ENCODE results near the gene BEST1.
"Not testable (repeated sequence)": the region's sequence is repeated elsewhere in the genome, so short reads cannot be mapped to it uniquely, and the experiment has no call there.

The BEST1 gene

DNA sequence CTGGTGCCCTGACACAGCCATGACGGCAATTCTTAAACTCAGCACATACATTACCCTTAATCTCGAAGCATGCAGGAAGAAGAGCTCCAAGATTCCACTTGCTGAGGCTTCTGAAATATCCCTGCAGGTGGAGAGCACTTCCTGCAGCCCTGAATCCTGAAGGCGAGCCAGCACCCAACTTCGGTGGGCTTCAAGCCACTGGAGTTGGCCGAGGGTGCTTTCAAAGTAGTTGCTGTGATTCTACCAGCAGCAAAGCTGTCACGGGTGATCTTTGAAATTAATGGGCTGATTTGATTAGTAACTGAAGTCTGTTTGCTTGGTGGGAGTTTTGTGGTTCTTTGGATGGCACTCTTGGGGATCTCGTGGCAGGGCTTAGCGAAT is 26.3 kb downstream of the BEST1 start:
- no peak for DNase-seq (ENCODE audit: low read depth in 1 of 2, low spot score in 1 of 2)

DNA sequence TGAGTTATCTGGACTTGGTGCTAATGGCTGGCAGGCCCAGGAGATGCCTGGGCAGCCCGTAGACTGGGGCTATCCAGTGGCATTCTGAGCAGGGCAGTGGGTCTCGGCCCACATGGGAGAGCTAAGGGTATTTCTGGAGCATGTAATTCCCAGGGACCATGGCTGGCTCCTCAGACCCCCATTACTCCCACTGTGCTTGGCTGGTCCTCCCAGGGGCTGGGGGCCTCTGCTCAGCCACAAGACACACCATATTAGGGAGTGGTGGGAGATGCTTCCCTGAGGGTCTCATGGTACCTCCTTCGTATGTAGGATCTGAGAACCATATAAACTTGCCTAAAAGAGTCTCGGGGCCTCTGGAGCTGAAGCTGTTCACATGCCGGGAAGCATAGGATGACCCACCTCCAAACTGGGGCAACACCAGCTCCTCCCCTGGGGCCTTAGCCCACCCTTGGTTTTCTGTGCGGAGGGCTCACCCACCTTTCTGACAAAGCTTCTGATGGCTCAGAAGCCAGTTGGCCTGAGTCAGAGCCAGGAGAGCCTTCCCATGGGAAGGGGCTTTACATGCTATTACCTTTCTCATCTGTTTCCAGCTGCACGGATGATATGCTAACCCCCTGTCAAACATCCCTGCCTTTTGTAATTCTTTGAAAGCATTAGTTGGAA is 26.8 kb downstream of the BEST1 start:
- DNase-seq (ENCODE audit: low read depth in 1 of 2, low spot score in 1 of 2), result no peak

DNA sequence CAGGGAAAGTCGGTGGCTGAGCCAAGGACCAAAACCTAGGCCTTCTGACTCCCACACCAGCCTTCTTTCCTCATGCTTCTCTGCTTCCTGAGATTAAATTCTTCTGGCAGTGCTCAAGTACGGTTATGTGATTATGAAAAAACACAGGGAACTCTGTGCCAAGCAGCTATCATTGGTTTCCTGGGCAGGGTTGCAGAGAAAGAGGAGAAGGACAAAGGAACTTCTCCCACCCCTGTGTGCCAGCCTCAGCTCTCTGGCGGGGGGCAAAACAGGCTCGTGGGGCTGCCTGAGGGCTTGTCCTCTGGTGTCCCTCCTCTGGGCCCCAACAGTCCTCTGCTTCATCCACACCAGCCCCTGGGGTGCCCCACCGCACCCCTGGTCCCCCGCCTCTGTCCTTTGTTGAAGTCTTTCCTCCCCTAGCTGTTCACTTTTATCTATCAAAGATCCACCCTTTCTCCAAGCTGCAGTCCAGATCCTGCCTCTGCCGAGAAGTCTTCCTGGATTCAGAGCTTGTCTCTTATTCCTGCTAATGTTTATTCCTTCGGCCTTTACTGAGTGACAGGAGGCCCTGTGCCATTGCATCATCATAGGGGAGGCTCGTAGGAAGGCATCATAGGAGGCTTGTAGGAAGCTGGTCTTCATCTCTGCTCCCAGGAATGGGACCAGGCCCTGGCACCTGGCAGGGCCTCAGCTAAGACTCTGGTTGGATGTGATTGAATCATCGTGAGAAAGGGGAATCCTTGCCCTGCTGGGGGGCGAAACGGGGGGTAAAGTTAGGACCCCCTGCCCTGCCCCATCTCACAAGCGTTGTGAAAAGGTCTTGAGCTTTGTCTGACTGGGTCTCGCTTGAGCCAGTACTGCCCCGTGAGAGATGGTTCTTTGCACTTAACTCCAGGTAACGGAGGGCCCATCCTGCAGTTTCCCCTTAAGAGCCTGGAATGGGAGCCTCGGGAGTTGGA is 28.8 kb downstream of the BEST1 start:
- no peak for DNase-seq (ENCODE audit: low read depth in 1 of 2, low spot score in 1 of 2)

DNA sequence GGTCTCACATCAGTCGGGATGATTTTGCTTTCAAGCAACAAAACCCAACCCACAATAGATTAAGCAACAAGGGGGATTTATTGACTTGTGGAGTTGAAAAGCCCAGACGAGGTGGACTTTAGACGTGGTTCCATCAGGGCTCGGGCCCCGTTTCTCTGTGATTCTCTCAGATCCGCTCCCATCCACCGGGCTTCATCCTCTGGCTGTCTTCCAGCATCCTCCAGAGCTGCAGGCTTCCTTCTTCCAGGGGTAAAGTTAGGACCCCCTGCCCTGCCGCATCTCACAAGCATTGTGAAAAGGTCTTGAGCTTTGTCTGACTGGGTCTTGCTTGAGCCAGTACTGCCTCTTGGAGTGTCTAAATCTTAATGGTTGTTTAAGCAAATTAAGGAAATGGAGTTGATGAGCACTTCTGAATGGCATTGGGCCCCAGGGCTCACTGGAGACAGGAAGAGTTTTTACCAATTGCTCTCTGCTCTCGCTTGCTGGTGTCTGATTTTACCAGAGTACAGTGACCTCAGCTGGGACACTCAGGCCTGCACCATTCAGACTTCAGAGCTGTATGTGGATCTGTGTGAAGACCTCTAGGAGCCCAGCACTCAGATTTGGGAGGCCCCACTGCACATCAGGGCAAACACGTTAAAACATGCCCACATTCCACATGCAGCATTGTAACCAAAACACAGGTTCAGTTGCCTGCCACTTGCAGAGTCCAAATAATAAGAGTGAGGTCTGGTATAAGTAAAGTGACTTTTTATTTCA is 30.8 kb downstream of the BEST1 start:
- no peak for DNase-seq (ENCODE audit: low read depth in 1 of 2, low spot score in 1 of 2)

DNA sequence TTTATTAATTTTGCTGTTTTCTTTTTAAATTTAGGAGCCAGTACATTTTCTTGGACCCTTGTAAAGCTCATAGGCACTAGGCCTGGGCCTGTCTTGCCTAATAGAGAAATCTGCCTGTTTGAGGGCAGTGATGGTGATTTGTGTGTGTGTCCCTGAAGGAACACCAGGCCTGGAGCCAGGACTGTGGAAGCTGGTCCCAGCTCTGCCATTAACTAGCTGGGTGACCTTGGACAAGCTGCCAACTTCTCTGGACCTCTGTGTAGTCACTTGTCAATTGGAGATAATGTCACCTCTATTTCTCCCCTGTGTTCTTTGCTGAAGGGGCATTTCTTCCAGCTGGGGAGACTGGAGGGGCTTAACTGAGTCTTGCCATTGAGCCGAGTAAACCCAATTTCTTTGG is 33.3 kb downstream of the BEST1 start:
- DNase-seq (ENCODE audit: low read depth in 1 of 2, low spot score in 1 of 2), result no peak

DNA sequence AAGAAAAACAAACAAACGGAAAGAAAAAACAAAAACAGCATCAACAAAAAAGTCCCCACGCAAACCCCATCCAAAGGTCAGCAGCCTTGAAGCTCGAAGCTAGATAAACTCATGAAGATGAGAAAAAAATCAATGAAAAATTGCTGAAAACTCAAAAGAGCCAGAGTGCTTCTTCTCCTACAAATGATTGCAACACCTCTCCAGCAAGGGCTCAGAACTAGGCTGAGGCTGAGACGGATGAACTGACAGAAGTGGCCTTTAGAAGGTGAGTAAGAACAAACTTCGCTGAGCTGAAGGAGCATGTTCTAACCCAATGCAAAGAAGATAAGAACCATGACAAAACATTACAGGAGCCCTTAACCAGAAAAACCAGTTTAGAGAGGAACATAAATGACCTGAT is 35.7 kb downstream of the BEST1 start:
- DNase-seq (ENCODE audit: low read depth in 1 of 2, low spot score in 1 of 2), result no peak

DNA sequence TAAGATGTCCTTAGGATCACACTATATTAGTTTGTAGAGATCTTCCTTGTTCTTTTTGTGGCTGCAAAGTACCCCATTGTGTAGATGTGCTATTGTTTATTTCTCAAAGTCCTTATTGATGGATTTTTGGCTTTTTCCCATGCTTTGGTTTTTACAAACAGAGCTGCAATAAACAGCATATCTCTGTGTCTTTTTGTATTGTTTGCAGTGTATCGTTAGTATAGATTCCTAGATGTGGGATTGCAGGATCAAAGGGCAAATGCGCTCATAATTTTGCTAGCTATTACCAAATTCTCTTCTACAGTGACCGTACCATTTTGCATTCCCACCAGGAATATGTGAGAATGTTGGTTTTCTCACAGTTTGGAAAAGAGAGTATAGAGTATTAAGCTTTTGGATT is 44.8 kb downstream of the BEST1 start:
- DNase-seq (ENCODE audit: low read depth in 1 of 2, low spot score in 1 of 2), result no peak

DNA sequence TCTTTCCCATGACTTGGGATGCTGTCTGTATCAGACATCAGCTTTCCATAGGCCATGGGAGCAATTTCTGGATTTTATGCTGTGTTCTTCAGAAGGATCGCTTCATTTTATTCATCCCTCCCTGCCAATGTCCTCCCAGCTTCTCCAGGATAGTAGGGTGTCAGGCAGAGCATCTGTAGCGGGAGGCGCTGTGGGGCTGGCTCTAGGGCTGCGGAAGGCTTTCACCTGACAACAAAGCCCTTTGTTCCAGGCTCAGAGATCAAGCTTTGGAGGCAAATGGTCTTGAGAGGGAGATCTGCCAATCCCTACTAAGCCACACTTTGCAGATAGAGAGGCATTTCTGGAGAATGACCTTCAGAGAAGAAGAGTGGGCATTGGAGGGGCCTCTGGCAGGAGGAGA is 46.8 kb downstream of the BEST1 start:
- DNase-seq (ENCODE audit: low read depth in 1 of 2, low spot score in 1 of 2), result no peak

DNA sequence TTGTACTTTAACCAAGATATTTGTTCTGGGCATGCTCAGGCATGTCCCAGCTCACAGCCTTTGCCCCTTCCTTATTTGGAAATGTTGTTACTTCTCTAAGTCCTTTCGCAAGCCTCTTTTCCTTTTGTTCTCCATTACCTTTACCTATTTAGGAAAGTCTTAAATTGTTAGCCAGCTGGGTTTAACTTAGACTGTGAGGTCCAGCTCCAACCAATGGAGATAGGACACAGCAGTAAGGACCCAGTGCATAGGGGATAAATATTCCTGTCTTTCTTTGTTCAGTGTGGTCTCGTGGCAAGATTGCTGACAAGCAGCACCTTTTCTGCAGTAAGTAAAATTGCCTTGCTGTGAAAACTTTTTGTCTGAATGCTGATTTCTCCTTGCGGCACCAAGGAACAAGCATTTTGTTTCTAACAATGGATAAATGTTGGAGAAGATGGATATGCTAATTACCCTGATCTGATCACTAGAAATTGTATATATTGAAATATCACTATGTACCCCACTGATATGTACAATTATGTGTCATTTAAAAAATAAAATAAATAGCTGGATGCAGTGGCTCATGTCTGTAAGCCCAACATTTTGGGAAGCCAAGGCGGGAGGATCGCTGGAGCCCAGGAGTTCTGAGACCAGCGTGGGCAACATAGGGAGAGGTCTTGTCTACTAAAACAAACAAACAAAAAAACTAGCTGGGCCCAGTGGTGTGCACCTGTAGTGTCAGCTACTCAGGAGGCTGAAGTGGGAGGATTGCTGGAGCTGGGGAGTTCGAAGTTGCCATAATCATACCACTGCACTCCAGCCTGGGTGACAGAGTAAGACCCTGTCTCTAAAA is 49.2 kb downstream of the BEST1 start:
- no peak for DNase-seq (ENCODE audit: low read depth in 1 of 2, low spot score in 1 of 2)

DNA sequence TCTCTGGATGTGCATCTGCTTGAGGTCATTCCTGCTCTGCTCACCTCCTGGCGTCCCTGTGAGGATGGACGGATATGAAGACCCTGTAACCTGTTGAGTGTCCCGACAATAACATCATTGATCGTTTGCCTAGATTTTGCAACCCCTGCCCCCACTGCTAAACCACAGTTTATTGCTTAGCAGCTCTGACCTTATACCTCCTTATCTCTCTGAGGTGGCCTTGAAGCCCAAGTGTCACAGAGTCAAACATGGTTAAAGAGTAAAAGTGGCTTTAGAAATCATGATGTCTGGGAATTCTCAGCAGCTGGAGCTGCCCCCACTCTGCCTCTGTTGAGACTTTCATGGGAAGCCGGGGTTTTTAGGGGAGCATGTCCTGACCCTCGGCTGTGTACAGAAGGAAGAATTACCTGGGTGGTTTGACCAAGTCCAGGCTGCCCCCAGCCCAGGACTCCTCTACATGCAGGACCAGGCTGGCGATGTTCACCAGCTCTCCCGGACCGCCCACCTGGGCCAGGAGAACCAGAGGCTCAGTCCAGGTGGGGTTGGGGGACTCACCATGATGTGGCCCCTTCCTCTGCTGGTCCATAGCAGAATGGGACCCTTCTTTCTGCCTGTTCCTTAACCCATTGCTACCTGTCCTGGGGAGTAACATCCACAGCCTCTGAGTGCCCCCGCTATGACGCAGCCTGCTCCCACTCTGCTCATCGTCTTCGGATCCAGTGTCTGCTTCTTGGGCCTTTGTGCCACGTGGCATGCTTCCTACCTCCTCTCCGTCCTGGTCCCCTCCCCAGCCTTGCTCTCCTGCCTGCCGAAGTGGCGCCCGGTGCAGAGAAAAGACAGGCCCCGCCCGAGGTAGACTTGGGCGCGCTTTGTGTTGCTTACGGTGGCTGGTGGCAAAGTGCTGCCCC is 50.6 kb downstream of the BEST1 start:
- DNase-seq (ENCODE audit: low read depth in 1 of 2, low spot score in 1 of 2), result no peak

DNA sequence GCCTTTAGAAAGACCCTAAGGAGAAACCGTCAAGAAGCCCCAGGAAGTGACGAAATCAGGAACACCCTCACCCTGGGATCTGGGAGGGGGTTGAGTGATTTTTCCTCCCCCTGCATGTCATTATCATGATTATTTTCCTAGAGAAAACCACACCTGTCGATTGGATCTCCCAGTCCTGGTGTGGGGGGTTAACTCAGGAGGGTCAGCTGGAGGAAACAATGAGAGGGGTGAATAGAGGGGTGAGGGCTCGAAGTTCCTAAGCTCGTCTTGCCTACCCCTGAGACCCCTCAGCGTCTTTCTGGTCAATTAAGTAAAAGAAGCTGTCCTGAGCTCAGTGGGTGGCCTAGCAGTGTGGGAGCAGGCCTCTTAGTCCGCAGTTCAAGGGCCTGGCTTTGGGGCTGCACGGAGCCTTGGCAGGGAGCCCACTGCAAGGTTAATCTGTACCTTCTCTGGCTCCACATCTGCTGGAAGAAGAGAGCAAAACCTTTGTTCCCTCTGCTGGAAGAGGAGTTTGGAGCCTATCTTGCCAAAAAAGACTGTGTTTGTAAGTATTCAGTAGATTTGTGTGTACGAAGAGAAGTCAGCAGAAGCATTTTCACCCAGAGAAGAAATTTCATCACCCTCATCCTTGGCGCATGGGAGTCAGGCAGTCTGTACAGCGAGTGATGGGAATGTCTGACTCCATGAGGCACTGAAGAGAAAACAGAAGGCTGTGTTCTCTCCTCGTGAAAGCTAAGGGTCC is 51.5 kb downstream of the BEST1 start:
- no peak for DNase-seq (ENCODE audit: low read depth in 1 of 2, low spot score in 1 of 2)

DNA sequence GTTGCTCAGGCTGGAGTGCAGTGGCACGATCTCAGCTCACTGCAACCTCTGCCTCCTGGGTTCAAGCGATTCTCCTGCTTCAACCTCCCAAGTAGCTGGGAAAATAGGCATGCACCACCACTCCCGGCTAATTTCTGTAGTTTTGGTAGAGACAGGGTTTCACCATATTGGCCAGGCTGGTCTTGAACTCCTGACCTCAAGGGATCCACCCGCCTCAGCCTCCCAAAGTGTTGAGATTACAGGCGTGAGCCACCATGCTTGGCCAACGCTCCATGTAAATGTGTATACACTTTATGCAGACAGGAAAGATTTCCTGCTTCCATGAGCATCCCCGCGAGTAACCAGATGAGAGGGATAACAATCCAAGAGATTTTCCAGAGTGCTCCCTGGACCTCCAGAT is 52.1 kb downstream of the BEST1 start:
- not testable (repeated sequence) for DNase-seq (ENCODE audit: low read depth in 1 of 2, low spot score in 1 of 2)

DNA sequence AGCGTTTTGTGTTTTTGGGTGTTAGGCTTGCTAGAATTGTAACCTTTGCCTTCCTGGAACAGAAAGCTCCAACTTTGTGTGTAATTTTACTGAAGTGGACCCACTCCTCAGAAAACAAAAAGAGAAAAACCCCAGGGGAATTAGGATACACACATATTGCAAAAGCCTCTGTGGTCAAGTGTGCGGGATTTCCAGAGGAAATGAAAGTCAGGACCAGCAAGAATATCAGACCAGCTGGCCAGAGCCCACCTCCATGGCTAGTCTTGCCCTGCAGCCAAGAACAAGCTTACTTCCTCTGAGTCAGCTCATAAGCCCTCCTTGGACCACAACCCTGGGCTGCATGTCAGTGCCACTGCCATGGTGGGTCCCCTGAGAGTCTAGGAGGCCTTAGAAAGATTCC is 54.3 kb downstream of the BEST1 start:
- DNase-seq (ENCODE audit: low read depth in 1 of 2, low spot score in 1 of 2), result no peak

DNA sequence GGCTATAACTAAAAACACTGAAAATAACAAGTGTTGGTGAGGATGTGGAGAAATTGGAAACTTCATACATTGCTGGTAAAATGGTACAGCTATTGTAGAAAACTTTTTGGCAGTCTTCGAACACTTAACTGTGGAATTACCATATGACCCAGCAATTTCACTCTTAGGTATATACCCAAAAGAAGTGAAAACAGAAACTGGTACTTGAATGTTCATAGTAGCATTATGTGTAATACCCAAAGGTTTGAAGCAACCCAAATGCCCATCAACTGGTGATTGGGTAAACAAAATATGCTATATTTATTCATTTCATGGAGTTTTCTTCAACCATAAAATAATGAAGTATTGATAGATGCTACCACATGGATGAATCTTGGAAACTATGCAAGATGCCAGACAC is 58.0 kb downstream of the BEST1 start:
- no peak for DNase-seq (ENCODE audit: low read depth in 1 of 2, low spot score in 1 of 2)

DNA sequence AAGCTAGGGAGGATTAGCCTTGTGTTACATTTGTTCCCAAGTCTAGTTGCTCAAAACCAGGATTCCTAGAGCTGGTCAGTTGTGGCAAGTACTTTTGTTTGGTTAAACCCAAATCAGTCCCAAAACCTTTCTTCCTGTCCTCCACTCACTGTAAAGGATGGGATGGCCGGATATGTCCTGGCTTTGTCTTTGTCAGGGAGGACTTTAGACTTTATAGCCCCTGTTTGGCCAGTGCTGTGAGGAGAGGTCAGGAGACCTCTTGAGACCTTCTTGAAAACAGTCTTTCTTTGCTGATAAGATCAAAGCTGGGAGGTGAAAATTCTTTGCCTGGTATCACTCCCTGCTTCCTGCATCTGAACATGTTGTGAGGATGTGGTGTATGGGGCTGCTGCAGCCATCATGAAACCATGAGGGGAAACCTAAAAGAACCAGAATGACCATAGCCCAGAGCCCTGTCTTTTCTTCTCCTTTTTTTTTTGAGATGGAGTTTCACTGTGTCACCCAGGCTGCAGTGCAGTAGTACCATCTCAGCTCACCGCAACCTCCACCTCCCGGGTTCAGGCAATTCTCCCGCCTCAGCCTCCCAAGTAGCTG is 60.9 kb downstream of the BEST1 start:
- DNase-seq (ENCODE audit: low read depth in 1 of 2, low spot score in 1 of 2), result no peak

DNA sequence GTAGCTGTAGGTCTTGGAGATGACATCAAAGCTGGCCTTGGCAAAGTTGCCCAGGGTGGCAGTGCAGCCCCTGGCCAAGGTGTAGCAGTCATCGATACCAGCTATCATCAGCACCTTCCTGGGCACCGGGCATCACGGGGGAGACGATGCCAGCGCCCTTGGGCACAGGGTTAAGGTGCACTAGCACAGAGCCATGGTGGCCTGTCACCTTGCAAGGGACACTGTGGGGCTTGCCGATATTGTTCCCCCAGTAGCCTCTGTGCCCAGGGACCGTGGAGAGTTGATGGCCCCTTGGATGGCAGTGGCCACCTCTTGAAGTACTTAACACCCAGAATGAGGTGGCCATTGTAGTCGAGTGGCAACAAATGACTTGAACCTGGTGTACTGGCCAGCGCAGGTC is 61.7 kb downstream of the BEST1 start:
- DNase-seq (ENCODE audit: low read depth in 1 of 2, low spot score in 1 of 2), result no peak

DNA sequence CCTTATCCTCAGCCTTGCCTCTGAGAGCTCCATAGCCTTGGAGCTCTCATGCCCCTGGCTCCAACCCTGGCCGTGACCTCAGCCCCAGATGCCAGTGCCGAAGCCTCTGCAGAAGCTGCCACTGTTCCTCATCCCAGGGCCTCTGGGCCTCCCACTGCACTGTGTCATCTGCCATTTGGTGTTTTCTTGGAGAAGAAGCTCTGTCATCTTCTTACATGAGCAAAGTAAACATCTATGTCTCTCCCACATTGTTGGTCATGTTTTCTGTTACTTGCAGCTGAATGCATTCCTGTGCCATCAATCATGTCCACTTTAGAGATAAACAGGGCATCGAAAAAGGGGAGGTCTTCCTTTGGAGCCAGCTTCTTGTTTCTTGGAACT is 62.3 kb downstream of the BEST1 start:
- no peak for DNase-seq (ENCODE audit: low read depth in 1 of 2, low spot score in 1 of 2)

DNA sequence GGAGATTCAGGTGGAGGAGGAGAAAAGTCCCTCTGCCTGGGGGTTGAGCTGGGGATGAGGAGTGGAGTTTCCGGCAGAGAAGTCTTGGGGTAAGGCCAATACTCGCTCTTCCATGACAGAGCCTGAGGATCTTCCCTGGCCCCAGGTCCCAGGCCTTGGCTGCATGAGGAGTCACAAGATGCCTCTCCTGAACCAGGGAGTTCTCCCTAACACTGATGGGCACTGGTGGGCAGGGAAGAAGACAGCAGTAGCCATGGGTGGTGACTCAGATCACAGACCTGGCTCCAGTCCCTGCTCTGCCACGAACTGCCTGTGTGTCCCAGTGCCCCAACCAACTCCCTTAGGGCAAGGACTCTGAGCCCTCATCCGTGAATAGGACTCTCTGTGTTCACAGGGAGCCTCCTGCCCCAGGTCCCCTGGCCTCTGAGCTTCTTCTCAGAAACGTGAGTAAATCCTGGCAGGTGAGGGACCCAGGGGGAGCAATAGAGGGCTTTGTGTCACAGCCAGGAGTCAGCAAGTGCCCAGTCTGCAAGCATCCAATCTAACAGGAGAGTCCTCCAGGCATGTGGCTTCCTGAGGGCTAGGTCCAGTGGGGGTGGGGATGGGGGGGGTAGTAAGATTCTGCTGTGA is 62.8 kb downstream of the BEST1 start:
- no peak for DNase-seq (ENCODE audit: low read depth in 1 of 2, low spot score in 1 of 2)

Measured in activated CD4-positive, alpha-beta T cell treated with anti-CD3 and anti-CD28 coated beads, Interleukin-2, amount 50 U/mL, for 24 hours (primary cell).